C4-2B (cell line): Measurements from ENCODE around the gene ADI1.

Experiments
- CTCF ChIP-seq: fragments of 450-650 bp; conservative IDR thresholded peaks from 2 replicates; pipeline ENCODE4 v1.5.1; 2017; ENCODE audit warnings: mild to moderate bottlenecking
- ZFX ChIP-seq: fragments of 450-650 bp; IDR thresholded peaks from 2 replicates; pipeline ENCODE4 v1.6.1; 2017

- TF ChIP-seq CTCF (no peak), ZFX (no peak)
Observed at GRCh38 chr2:3516831-3517230, 2.5 kb downstream of the ADI1 start.
